Epithelial cell of esophagus (primary cell): ENCODE measurements around the gene SPPL3.

Source experiments
- DNase-seq: peaks from one replicate; pipeline ENCODE4 v3.0.0; 2010; ENCODE audit warnings: low read depth
- H3K4me3 ChIP-seq: 2 replicates; pipeline ENCODE4 v1.5.1; 2011; ENCODE audit warnings: mild to moderate bottlenecking, low read length, control low read depth
- CTCF ChIP-seq: IDR thresholded peaks from 2 replicates; pipeline ENCODE4 v1.5.1; 2011; ENCODE audit warnings: low read depth, mild to moderate bottlenecking, low read length, control low read depth, inconsistent platforms; ENCODE audit not compliant: insufficient read depth; ENCODE audit errors: missing control alignments

Gene SPPL3

GRCh38 chr12:120846721-120847120 is 57.4 kb downstream of the SPPL3 start:
- no peak for DNase-seq
- no peak for TF ChIP-seq CTCF
- no peak overlapping the region for H3K4me3 ChIP-seq

- H3K4me3 ChIP-seq = no peak overlapping the region
- no peak for DNase-seq
- TF ChIP-seq CTCF = no peak
Observed at GRCh38 chr12:120845696-120846095, 58.5 kb downstream of the SPPL3 start.

- DNase-seq = no peak
- H3K4me3 ChIP-seq = no peak overlapping the region
- TF ChIP-seq CTCF = no peak
Observed at GRCh38 chr12:120844768-120845449, 59.2 kb downstream of the SPPL3 start.

GRCh38 chr12:120844297-120844696 is 59.9 kb downstream of the SPPL3 start:
- H3K4me3 ChIP-seq = no peak overlapping the region
- no peak for DNase-seq
- TF ChIP-seq CTCF = no peak

- DNase-seq = no peak
- TF ChIP-seq CTCF = no peak
- H3K4me3 ChIP-seq = no peak overlapping the region
Observed at GRCh38 chr12:120843472-120843871, 60.7 kb downstream of the SPPL3 start.

GRCh38 chr12:120842595-120842994 is 61.6 kb downstream of the SPPL3 start:
- DNase-seq = no peak
- no peak overlapping the region for H3K4me3 ChIP-seq
- no peak for TF ChIP-seq CTCF

- DNase-seq = no peak
- TF ChIP-seq CTCF = no peak
- H3K4me3 ChIP-seq = no peak overlapping the region
Observed at GRCh38 chr12:120841525-120841924, 62.6 kb downstream of the SPPL3 start.
